OCI-LY7 (cell line): Measurements from ENCODE around the gene XAB2. TPM values are rescaled to one million over a fixed set of nuclear protein-coding genes. Genes with fewer than 3 reads are reported as not detected.

Experiments
- BruUV-seq: library from RNA; stranded (reverse); fragments of 400-500 nt; replicated peaks from 2 replicates; lab custom pipeline; 2021; lab: Mats Ljungman, UMichigan
- CTCF ChIA-PET: fragments of 300-600 bp; sonication (Branson Sonifier 250); formaldehyde crosslinking; loops from one replicate; lab custom pipeline; 2022; ENCODE audit warnings: antibody characterized with exemption; ENCODE audit not compliant: unreplicated experiment; lab: Charles Lee
- POLR2A ChIA-PET: fragments of 300-600 bp; sonication (Branson Sonifier 250); formaldehyde crosslinking; loops from one replicate; lab custom pipeline; 2022; ENCODE audit warnings: antibody characterized with exemption; lab: Charles Lee
- DNase-seq: peaks from one replicate; pipeline ENCODE4 v3.0.0-alpha.2; 2015; ENCODE audit warnings: low spot score
- H2AFZ ChIP-seq: fragments of 200-600 bp; sonication (generic), shearing (Covaris generic); 2 replicates; pipeline ENCODE4 v1.6.1; 2014; ENCODE audit warnings: mild to moderate bottlenecking, antibody characterized with exemption, low read length, moderate library complexity
- H3K27ac ChIP-seq: fragments of 200-600 bp; sonication (generic); 2 replicates; pipeline ENCODE4 v1.5.1; 2014; ENCODE audit warnings: mixed run types, low read depth, mild to moderate bottlenecking, moderate library complexity, low read length, inconsistent platforms; ENCODE audit not compliant: poor library complexity, severe bottlenecking
- H3K36me3 ChIP-seq: fragments of 200-600 bp; sonication (generic); 2 replicates; pipeline ENCODE4 v1.6.1; 2014; ENCODE audit warnings: mild to moderate bottlenecking, antibody characterized with exemption, low read length, moderate library complexity, mixed read lengths; ENCODE audit not compliant: insufficient read depth
- H3K4me1 ChIP-seq: fragments of 200-600 bp; sonication (generic); 2 replicates; pipeline ENCODE4 v1.5.1; 2014; ENCODE audit warnings: mild to moderate bottlenecking, low read length; ENCODE audit not compliant: insufficient read depth, poor library complexity, severe bottlenecking
- H3K4me2 ChIP-seq: fragments of 200-600 bp; sonication (generic); 2 replicates; pipeline ENCODE4 v1.6.1; 2014; ENCODE audit warnings: mild to moderate bottlenecking, low read length
- H3K4me3 ChIP-seq: fragments of 200-600 bp; sonication (generic); 2 replicates; pipeline ENCODE4 v1.5.1; 2014; ENCODE audit warnings: mild to moderate bottlenecking, low read depth, low read length; ENCODE audit not compliant: poor library complexity, severe bottlenecking
- H3K79me2 ChIP-seq: fragments of 200-600 bp; sonication (generic); 2 replicates; pipeline ENCODE4 v1.6.1; 2016; ENCODE audit warnings: low read depth, mild to moderate bottlenecking, low read length, moderate library complexity, mixed read lengths; ENCODE audit not compliant: insufficient read depth
- H3K9me2 ChIP-seq: fragments of 200-600 bp; sonication (generic); 2 replicates; pipeline ENCODE4 v1.6.1; 2016; ENCODE audit warnings: mild to moderate bottlenecking, low read length, mixed read lengths; ENCODE audit not compliant: insufficient read depth
- H3K9me3 ChIP-seq: fragments of 200-600 bp; sonication (generic); 2 replicates; pipeline ENCODE4 v1.6.1; 2014; ENCODE audit warnings: mild to moderate bottlenecking, mixed run types, low read length, mixed read lengths
- H4K20me1 ChIP-seq: fragments of 200-600 bp; sonication (generic); 2 replicates; pipeline ENCODE4 v1.6.1; 2014; ENCODE audit warnings: mild to moderate bottlenecking, antibody characterized with exemption, low read length, moderate library complexity, mixed read lengths; ENCODE audit not compliant: insufficient read depth
- CTCF ChIP-seq: fragments of 200-600 bp; sonication (generic); conservative IDR thresholded peaks from 2 replicates; pipeline ENCODE4 v1.5.1; 2014; ENCODE audit warnings: mild to moderate bottlenecking, antibody characterized with exemption, low read length, moderate library complexity, mixed read lengths
- EZH2phosphoT487 ChIP-seq: fragments of 200-600 bp; sonication (generic); IDR thresholded peaks from 2 replicates; pipeline ENCODE4 v1.6.1; 2018; ENCODE audit warnings: low read depth, borderline replicate concordance, mild to moderate bottlenecking, mixed run types, antibody characterized with exemption, low read length, moderate library complexity, mixed read lengths
- intact Hi-C: fragments of 100-400 bp; cut with micrococcal nuclease; formaldehyde crosslinking; loops from one replicate; pipeline ENCODE4 v1.10.0; 2022; ENCODE audit not compliant: unreplicated experiment
- total RNA-seq, 2 experiments: library from RNA; depleted of rRNA in 1 of 2; stranded (reverse); fragments of >200 nt in 1 of 2; shearing (Covaris generic) in 1 of 2; gene quantifications; 2 replicates each; pipeline ENCODE4 v1.2.3, GENCODE V29; 2014 to 2022

XAB2 gene
- total RNA-seq, 2 experiments from 2014 or later = 36.6 to 39.9 TPM

GRCh38 chr19:7642295-7643030 lies 13.1 kb upstream of the XAB2 start:
- ChIA-PET POLR2A (no interaction called here), CTCF (interaction anchor here (0.5 kb wide), 1 partner anchor 37 kb away, joined by 3 read pairs; no protein-coding TSS in a partner anchor)
- Histone ChIP-seq H2AFZ (no peak overlapping the region), H3K4me3 (no peak overlapping the region), H3K9me2 (no peaks in the 10 kb centered on the region), H3K9me3 (no peaks in the 10 kb centered on the region), H3K79me2 (no peaks in the 10 kb centered on the region; the same call in 1 of the 2 replicates), H3K36me3 (no peaks in the 10 kb centered on the region), H3K27ac (no peak overlapping the region), H3K4me2 (no peak overlapping the region), H4K20me1 (no peaks in the 10 kb centered on the region), H3K4me1 (peaks cover 8% of the 10 kb centered on the region)
- TF ChIP-seq CTCF (no peak), EZH2phosphoT487 (no peak)
- intact Hi-C loops = no loop called here
- DNase-seq = no peak
- BruUV-seq = no TSS peak

GRCh38 chr19:7641290-7642276 lies 12.2 kb upstream of the XAB2 start:
- no peaks in the 10 kb centered on the region; the same call in 1 of the 2 replicates for H3K79me2 ChIP-seq
- no peaks in the 10 kb centered on the region for H4K20me1 ChIP-seq
- no peaks in the 10 kb centered on the region for H3K36me3 ChIP-seq
- H3K9me2 ChIP-seq = no peaks in the 10 kb centered on the region
- no peaks in the 10 kb centered on the region for H3K9me3 ChIP-seq
- H3K4me2 ChIP-seq = no peak overlapping the region
- TF ChIP-seq EZH2phosphoT487 = no peak
- peak; percentile 39; the same call in 1 of the 2 replicates for TF ChIP-seq CTCF
- peaks cover 10% of the 10 kb centered on the region for H3K4me1 ChIP-seq
- intact Hi-C loops = no loop called here
- no peak overlapping the region for H2AFZ ChIP-seq
- BruUV-seq = no TSS peak
- ChIA-PET POLR2A (no interaction called here), CTCF (interaction anchor here (0.5 to 0.7 kb wide), 2 partner anchors 36 kb away, joined by 3 read pairs; no protein-coding TSS in a partner anchor)
- no peak for DNase-seq
- no peak overlapping the region for H3K27ac ChIP-seq
- H3K4me3 ChIP-seq = no peak overlapping the region
